ENCODE results near the gene UBXN6.

The UBXN6 gene

DNA sequence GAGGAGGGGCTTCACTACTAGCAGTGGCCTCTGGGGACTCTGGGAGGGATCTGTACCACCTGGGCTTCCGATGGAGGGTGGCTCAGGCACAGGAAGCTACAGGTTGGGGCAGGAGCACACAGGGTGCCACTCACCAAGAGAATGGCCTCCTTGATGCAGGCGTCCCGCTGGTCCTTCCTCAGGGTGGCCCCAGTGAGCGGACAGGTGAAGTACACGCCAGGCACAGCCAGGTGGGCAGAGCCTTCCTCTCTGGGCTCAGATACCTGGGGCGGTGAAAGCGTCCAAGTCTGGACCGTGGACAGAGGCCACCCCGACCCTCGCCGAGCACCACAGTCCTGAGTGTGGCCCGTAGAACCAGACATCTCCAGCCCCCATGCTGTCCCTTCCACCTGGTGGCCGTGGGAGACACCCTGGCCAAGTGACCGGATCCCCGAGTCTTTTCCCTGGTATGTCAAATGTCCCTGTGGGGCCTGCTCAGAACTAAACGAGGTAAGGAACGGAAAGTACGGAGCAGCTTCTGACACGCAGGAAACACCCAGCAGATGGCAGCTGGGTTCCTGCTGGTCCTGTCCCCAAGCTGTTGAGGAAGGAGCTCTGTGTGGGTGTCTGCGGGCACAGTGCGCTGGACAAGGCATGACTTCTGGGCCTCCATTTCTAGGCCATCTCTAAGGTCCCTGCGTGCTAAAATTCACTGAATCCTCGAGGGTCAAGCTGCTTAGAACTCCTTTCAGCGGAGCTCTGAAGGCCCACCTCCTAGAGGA, 5.2 kb downstream of the UBXN6 start:
- no peak overlapping the region for H3K18ac ChIP-seq (ENCODE audit: low read depth in 1 of 2, low read length in 2 of 2)
- no peak overlapping the region for H3K4ac ChIP-seq (ENCODE audit: low read depth in 1 of 2, low read length in 2 of 2)
- H3K79me1 ChIP-seq (replicated peaks; ENCODE audit: low read length, poor library complexity, severe bottlenecking): peaks cover 51% of the 10 kb centered on the region
- peaks cover 31% of the 10 kb centered on the region for H3K4me1 ChIP-seq (ENCODE audit: control insufficient read depth, insufficient read depth, low read depth, low read length)
- no peak overlapping the region for H2BK12ac ChIP-seq (ENCODE audit: low read length in 2 of 2)
- H3K4me2 ChIP-seq (ENCODE audit: low read length, poor library complexity, severe bottlenecking): no peak overlapping the region
- H3K4me3 ChIP-seq (ENCODE audit: insufficient read depth in 1 of 2, low read depth in 1 of 2, low read length in 2 of 2): no peak overlapping the region
- H3K27ac ChIP-seq (ENCODE audit: low read length, poor library complexity, severe bottlenecking): no peak overlapping the region
- WGBS: 90% methylated on average over 24 of the region's 24 CpGs
- no peak for DNase-seq
- H2AFZ ChIP-seq (ENCODE audit: low read depth, low read length): no peak overlapping the region
- H2AK5ac ChIP-seq (ENCODE audit: low read length, severe bottlenecking): no peak overlapping the region
- no peak overlapping the region for H4K91ac ChIP-seq (ENCODE audit: low read length)
- no peaks in the 10 kb centered on the region for H3K27me3 ChIP-seq (ENCODE audit: control insufficient read depth in 1 of 2, insufficient read depth in 1 of 2, low read length in 2 of 2)
- H4K8ac ChIP-seq (ENCODE audit: low read length): no peak overlapping the region
- H3K9me3 ChIP-seq (ENCODE audit: control insufficient read depth, low read length): no peaks in the 10 kb centered on the region
- H2BK15ac ChIP-seq (ENCODE audit: low read depth, poor library complexity, severe bottlenecking): no peak overlapping the region
- no peak overlapping the region for H3K14ac ChIP-seq (ENCODE audit: low read length in 2 of 2)
- H2BK5ac ChIP-seq (ENCODE audit: low read depth, low read length, poor library complexity, severe bottlenecking): no peak overlapping the region
- H3K36me3 ChIP-seq (ENCODE audit: control insufficient read depth in 1 of 2, insufficient read depth in 2 of 2, low read depth in 1 of 2, low read length in 2 of 2): peaks cover 64 to 71% of the 10 kb centered on the region in 2 experiments
- H3K23ac ChIP-seq (ENCODE audit: low read length in 2 of 2): no peak overlapping the region
- H2BK120ac ChIP-seq (ENCODE audit: low read depth, low read length): no peak overlapping the region
- no peak overlapping the region for H3K9ac ChIP-seq (ENCODE audit: low read length)

- no peak overlapping the region for H3K14ac ChIP-seq (ENCODE audit: low read length in 2 of 2)
- H3K27me3 ChIP-seq (ENCODE audit: control insufficient read depth in 1 of 2, insufficient read depth in 1 of 2, low read length in 2 of 2): no peaks in the 10 kb centered on the region
- no peak overlapping the region for H2BK120ac ChIP-seq (ENCODE audit: low read depth, low read length)
- no peak overlapping the region for H2BK12ac ChIP-seq (ENCODE audit: low read length in 2 of 2)
- no peak overlapping the region for H3K4me2 ChIP-seq (ENCODE audit: low read length, poor library complexity, severe bottlenecking)
- H4K91ac ChIP-seq (ENCODE audit: low read length): no peak overlapping the region
- H3K27ac ChIP-seq (ENCODE audit: low read length, poor library complexity, severe bottlenecking): no peak overlapping the region
- no peaks in the 10 kb centered on the region for H3K9me3 ChIP-seq (ENCODE audit: control insufficient read depth, low read length)
- no peak overlapping the region for H2AK5ac ChIP-seq (ENCODE audit: low read length, severe bottlenecking)
- no peak overlapping the region for H2BK5ac ChIP-seq (ENCODE audit: low read depth, low read length, poor library complexity, severe bottlenecking)
- H2AFZ ChIP-seq (ENCODE audit: low read depth, low read length): no peak overlapping the region
- H3K18ac ChIP-seq (ENCODE audit: low read depth in 1 of 2, low read length in 2 of 2): no peak overlapping the region
- peaks cover 57% of the 10 kb centered on the region for H3K79me1 ChIP-seq (replicated peaks; ENCODE audit: low read length, poor library complexity, severe bottlenecking)
- H2BK15ac ChIP-seq (ENCODE audit: low read depth, poor library complexity, severe bottlenecking): no peak overlapping the region
- DNase-seq: no peak
- H3K4me3 ChIP-seq (ENCODE audit: insufficient read depth in 1 of 2, low read depth in 1 of 2, low read length in 2 of 2): no peak overlapping the region
- peaks cover 9% of the 10 kb centered on the region for H3K4me1 ChIP-seq (ENCODE audit: control insufficient read depth, insufficient read depth, low read depth, low read length)
- H3K23ac ChIP-seq (ENCODE audit: low read length in 2 of 2): no peak overlapping the region
- H4K8ac ChIP-seq (ENCODE audit: low read length): no peak overlapping the region
- WGBS: 98% methylated on average over 8 of the region's 9 CpGs
- no peak overlapping the region for H3K4ac ChIP-seq (ENCODE audit: low read depth in 1 of 2, low read length in 2 of 2)
- H3K36me3 ChIP-seq (ENCODE audit: control insufficient read depth in 1 of 2, insufficient read depth in 2 of 2, low read depth in 1 of 2, low read length in 2 of 2): peaks cover 92 to 96% of the 10 kb centered on the region in 2 experiments
- H3K9ac ChIP-seq (ENCODE audit: low read length): no peak overlapping the region
Measured at GRCh38 chr19:4449639-4450028, 8.0 kb downstream of the UBXN6 start.

DNA sequence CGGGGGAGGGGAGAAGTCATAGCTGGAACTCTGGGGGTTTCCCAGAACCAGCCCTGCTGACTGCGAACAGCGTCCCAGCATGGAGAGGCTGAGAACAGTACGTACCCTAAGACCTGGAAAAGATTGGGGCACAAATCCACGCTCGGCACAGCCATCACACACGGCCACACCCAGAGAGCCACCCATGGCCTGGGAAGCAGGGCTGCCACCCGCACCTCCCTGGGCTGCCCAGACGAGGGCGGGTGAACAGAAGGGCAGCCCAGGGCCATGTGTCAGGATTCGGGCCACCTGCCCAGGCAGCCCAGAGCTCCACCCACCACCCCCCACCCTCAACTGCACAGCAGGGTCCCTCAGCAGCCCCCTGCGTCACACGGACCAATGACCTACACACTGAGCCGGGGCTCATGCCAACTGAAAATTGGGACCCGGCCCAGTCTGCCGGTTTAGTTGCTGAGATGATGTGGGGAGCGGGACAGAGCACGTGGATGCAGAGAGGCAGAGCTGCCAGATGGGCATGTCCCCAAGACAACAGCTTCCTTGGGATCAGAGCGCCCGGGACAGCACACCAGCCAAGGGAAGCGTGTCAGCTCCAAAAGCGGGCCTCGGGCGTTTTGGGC, 8.5 kb downstream of the UBXN6 start:
- Histone ChIP-seq H2BK120ac (ENCODE audit: low read depth, low read length) (no peak overlapping the region), H2BK15ac (ENCODE audit: low read depth, poor library complexity, severe bottlenecking) (no peak overlapping the region), H3K23ac (ENCODE audit: low read length in 2 of 2) (no peak overlapping the region), H2AFZ (ENCODE audit: low read depth, low read length) (no peak overlapping the region), H3K4me2 (ENCODE audit: low read length, poor library complexity, severe bottlenecking) (no peak overlapping the region), H3K9ac (ENCODE audit: low read length) (no peak overlapping the region), H3K4me3 (ENCODE audit: insufficient read depth in 1 of 2, low read depth in 1 of 2, low read length in 2 of 2) (no peak overlapping the region), H3K18ac (ENCODE audit: low read depth in 1 of 2, low read length in 2 of 2) (no peak overlapping the region), H2BK12ac (ENCODE audit: low read length in 2 of 2) (no peak overlapping the region), H3K4me1 (ENCODE audit: control insufficient read depth, insufficient read depth, low read depth, low read length) (peaks cover 4% of the 10 kb centered on the region), H3K27ac (ENCODE audit: low read length, poor library complexity, severe bottlenecking) (no peak overlapping the region), H4K8ac (ENCODE audit: low read length) (no peak overlapping the region), H2BK5ac (ENCODE audit: low read depth, low read length, poor library complexity, severe bottlenecking) (no peak overlapping the region), H2AK5ac (ENCODE audit: low read length, severe bottlenecking) (no peak overlapping the region), H3K36me3 (ENCODE audit: control insufficient read depth in 1 of 2, insufficient read depth in 2 of 2, low read depth in 1 of 2, low read length in 2 of 2) (peaks cover 95 to 96% of the 10 kb centered on the region in 2 experiments), H3K4ac (ENCODE audit: low read depth in 1 of 2, low read length in 2 of 2) (no peak overlapping the region), H3K9me3 (ENCODE audit: control insufficient read depth, low read length) (no peaks in the 10 kb centered on the region), H3K27me3 (ENCODE audit: control insufficient read depth in 1 of 2, insufficient read depth in 1 of 2, low read length in 2 of 2) (no peaks in the 10 kb centered on the region), H4K91ac (ENCODE audit: low read length) (no peak overlapping the region), H3K79me1 (replicated peaks; ENCODE audit: low read length, poor library complexity, severe bottlenecking) (peaks cover 53% of the 10 kb centered on the region), H3K14ac (ENCODE audit: low read length in 2 of 2) (no peak overlapping the region)
- 96% methylated on average over 22 of the region's 24 CpGs for WGBS
- no peak for DNase-seq

DNA sequence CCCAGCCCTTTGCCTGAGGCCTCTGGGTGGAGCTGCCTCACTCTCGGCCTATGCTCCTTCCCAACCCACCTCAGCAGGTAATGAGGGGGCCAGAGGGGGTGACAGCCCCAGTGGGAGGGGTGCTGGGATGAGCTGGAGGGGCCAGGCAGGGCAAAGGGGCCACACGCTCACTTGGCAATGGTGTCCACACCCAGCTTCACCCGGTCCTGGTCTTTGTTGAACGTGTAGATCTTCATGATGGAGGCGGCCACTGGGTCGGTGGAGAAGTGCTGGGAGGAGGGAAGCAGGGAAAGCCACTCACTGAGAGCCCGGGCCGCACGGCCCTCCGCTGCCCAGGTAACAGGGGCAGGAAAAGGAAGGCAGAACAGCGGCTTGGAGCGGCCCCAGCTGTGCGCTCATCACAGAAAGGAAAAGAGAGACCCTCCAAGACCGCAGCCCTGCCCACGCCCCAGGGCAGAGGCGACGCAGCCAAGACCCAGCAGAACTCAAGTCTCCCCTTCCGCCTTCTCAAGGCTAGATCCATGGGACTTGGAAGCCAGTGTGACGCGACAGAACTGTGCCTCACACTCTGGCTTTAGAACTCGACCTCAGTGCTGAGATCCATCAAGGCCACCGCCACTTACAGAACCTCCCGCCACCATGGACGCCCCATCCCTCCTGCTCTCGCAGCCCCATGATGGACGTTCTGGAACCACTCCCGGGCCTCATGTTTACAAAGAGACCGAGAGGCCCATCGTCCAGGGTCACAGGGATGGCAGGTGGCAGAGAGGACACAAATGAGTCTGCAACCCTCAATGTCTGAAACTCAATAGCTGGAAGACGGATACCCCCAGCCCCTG, 9.2 kb downstream of the UBXN6 start:
- Histone ChIP-seq H3K4me3 (ENCODE audit: insufficient read depth in 1 of 2, low read depth in 1 of 2, low read length in 2 of 2) (no peak overlapping the region), H2BK120ac (ENCODE audit: low read depth, low read length) (no peak overlapping the region), H3K27ac (ENCODE audit: low read length, poor library complexity, severe bottlenecking) (no peak overlapping the region), H2AK5ac (ENCODE audit: low read length, severe bottlenecking) (no peak overlapping the region), H3K18ac (ENCODE audit: low read depth in 1 of 2, low read length in 2 of 2) (no peak overlapping the region), H3K4me1 (ENCODE audit: control insufficient read depth, insufficient read depth, low read depth, low read length) (no peaks in the 10 kb centered on the region), H3K79me1 (replicated peaks; ENCODE audit: low read length, poor library complexity, severe bottlenecking) (peaks cover 45% of the 10 kb centered on the region), H2BK5ac (ENCODE audit: low read depth, low read length, poor library complexity, severe bottlenecking) (no peak overlapping the region), H3K36me3 (ENCODE audit: control insufficient read depth in 1 of 2, insufficient read depth in 2 of 2, low read depth in 1 of 2, low read length in 2 of 2) (peaks cover 90 to 96% of the 10 kb centered on the region in 2 experiments), H3K14ac (ENCODE audit: low read length in 2 of 2) (no peak overlapping the region), H4K8ac (ENCODE audit: low read length) (no peak overlapping the region), H2BK12ac (ENCODE audit: low read length in 2 of 2) (no peak overlapping the region), H2BK15ac (ENCODE audit: low read depth, poor library complexity, severe bottlenecking) (no peak overlapping the region), H3K4ac (ENCODE audit: low read depth in 1 of 2, low read length in 2 of 2) (no peak overlapping the region), H3K4me2 (ENCODE audit: low read length, poor library complexity, severe bottlenecking) (no peak overlapping the region), H3K23ac (ENCODE audit: low read length in 2 of 2) (no peak overlapping the region), H3K27me3 (ENCODE audit: control insufficient read depth in 1 of 2, insufficient read depth in 1 of 2, low read length in 2 of 2) (no peaks in the 10 kb centered on the region), H3K9ac (ENCODE audit: low read length) (no peak overlapping the region), H4K91ac (ENCODE audit: low read length) (no peak overlapping the region), H3K9me3 (ENCODE audit: control insufficient read depth, low read length) (no peaks in the 10 kb centered on the region), H2AFZ (ENCODE audit: low read depth, low read length) (no peak overlapping the region)
- no peak for DNase-seq
- 93% methylated on average over 29 of the region's 30 CpGs for WGBS

Measured in mesenchymal stem cell (in vitro differentiated cells and primary cell).